SK-N-SH (cell line): ENCODE data around the gene LILRA2. TPM values are rescaled to one million over a fixed set of nuclear protein-coding genes. Genes with fewer than 3 reads are reported as not detected.
"Not testable (repeated sequence)": the region's sequence is repeated elsewhere in the genome, so short reads cannot be mapped to it uniquely, and the experiment has no call there.

Experiments
- CTCF ChIA-PET: fragments of 300-600, 350-600 bp; formaldehyde crosslinking; extraction: SDS; loops from one replicate; lab custom pipeline; 2021; lab: Yijun Ruan, JAX
- POLR2A ChIA-PET: fragments of 350-600 bp; sonication (Branson Sonifier 250); formaldehyde crosslinking; extraction: SDS; loops from one replicate; lab custom pipeline; 2020; ENCODE audit warnings: antibody characterized with exemption, inconsistent platforms; lab: Yijun Ruan, JAX
- DNase-seq: peaks from one replicate; pipeline ENCODE4 v3.0.0; 2012
- H2AFZ ChIP-seq: fragments of 200-600 bp; sonication (generic); 2 replicates; pipeline ENCODE4 v1.8.1; 2016; ENCODE audit warnings: antibody characterized with exemption, mild to moderate bottlenecking, low read depth
- H3F3A ChIP-seq: fragments of 200-600 bp; sonication (generic); replicated peaks from 2 replicates; pipeline ENCODE3; 2016; ENCODE audit warnings: antibody characterized with exemption, mild to moderate bottlenecking; ENCODE audit not compliant: insufficient read depth
- H3K27ac ChIP-seq, 2 experiments: fragments of 200-500 bp in 1 of 2; fragments of 200-600 bp in 1 of 2; sonication (Bioruptor generic) in 1 of 2; sonication (generic), shearing (Covaris generic) in 1 of 2; 2 replicates each; pipeline versions ENCODE4 v1.5.1 to v1.6.1; 2014 to 2016; ENCODE audit warnings: low read depth in 2 of 2, inconsistent platforms in 1 of 2, low read length in 1 of 2, mild to moderate bottlenecking in 1 of 2, mixed read lengths in 1 of 2
- H3K27me3 ChIP-seq: fragments of 200-600 bp; sonication (generic), shearing (Covaris generic); 2 replicates; pipeline ENCODE4 v1.6.1; 2016; ENCODE audit warnings: mixed run types; ENCODE audit not compliant: insufficient read depth
- H3K36me3 ChIP-seq, 2 experiments: fragments of 200-500 bp in 1 of 2; fragments of 200-600 bp in 1 of 2; sonication (Bioruptor generic) in 1 of 2; sonication (generic) in 1 of 2; replicated peaks in 1 of 2; 2 replicates each; pipeline versions ENCODE3 to v1.5.1; 2014 to 2016; ENCODE audit warnings: low read length in 1 of 2, mild to moderate bottlenecking in 1 of 2; ENCODE audit not compliant: insufficient read depth in 2 of 2, control insufficient read depth in 1 of 2
- H3K4me1 ChIP-seq, 2 experiments: fragments of 200-500 bp in 1 of 2; fragments of 200-600 bp in 1 of 2; sonication (Bioruptor generic) in 1 of 2; sonication (generic), shearing (Covaris generic) in 1 of 2; 2 replicates each; pipeline versions ENCODE4 v1.5.1 to v1.6.1; 2014 to 2016; ENCODE audit warnings: low read depth in 1 of 2, low read length in 1 of 2, mixed run types in 1 of 2; ENCODE audit not compliant: insufficient read depth in 2 of 2, control insufficient read depth in 1 of 2
- H3K4me2 ChIP-seq: fragments of 200-600 bp; sonication (generic), shearing (Covaris generic); 2 replicates; pipeline ENCODE4 v1.6.1; 2017; ENCODE audit warnings: mixed run types
- H3K4me3 ChIP-seq, 2 experiments: fragments of 200-500 bp in 1 of 2; fragments of 200-600 bp in 1 of 2; sonication (Bioruptor generic) in 1 of 2; sonication (generic), shearing (Covaris generic) in 1 of 2; 2 replicates each; pipeline versions ENCODE4 v1.5.1 to v1.8.1; 2014 to 2016; ENCODE audit warnings: low read depth in 2 of 2, inconsistent platforms in 1 of 2, low read length in 1 of 2, mild to moderate bottlenecking in 1 of 2, mixed read lengths in 1 of 2, moderate library complexity in 1 of 2
- H3K79me2 ChIP-seq: fragments of 200-600 bp; sonication (generic); 2 replicates; pipeline ENCODE4 v1.8.1; 2017; ENCODE audit warnings: mild to moderate bottlenecking; ENCODE audit not compliant: insufficient read depth
- H3K9ac ChIP-seq: fragments of 200-600 bp; sonication (generic); 2 replicates; pipeline ENCODE4 v1.6.1; 2017; ENCODE audit warnings: mixed run types
- H3K9me2 ChIP-seq: fragments of 200-600 bp; sonication (generic); 2 replicates; pipeline ENCODE4 v1.6.1; 2017; ENCODE audit warnings: mixed run types
- H3K9me3 ChIP-seq: fragments of 200-600 bp; sonication (generic); 2 replicates; pipeline ENCODE4 v1.6.1; 2017; ENCODE audit warnings: mixed run types, mild to moderate bottlenecking, moderate library complexity
- H4K20me1 ChIP-seq: fragments of 200-600 bp; sonication (generic); 2 replicates; pipeline ENCODE4 v1.6.1; 2017; ENCODE audit warnings: mild to moderate bottlenecking, mixed run types; ENCODE audit not compliant: insufficient read depth
- CHD2 ChIP-seq: fragments of 150-350 bp; IDR thresholded peaks from 2 replicates; pipeline ENCODE4 v1.6.1; 2018; ENCODE audit warnings: low read length; ENCODE audit not compliant: partially characterized antibody
- EZH2phosphoT487 ChIP-seq: fragments of 200-600 bp; sonication (generic); IDR thresholded peaks from 2 replicates; pipeline ENCODE4 v1.6.1; 2017; ENCODE audit warnings: low read depth, mixed run types, mild to moderate bottlenecking, antibody characterized with exemption, moderate library complexity, borderline replicate concordance
- FOXM1 ChIP-seq: IDR thresholded peaks from 2 replicates; pipeline ENCODE4 v1.4.0; 2012; ENCODE audit warnings: low read depth, mild to moderate bottlenecking
- GATA2 ChIP-seq: sonication (generic); formaldehyde crosslinking; IDR thresholded peaks from 2 replicates; pipeline ENCODE4 v1.5.0; 2020; ENCODE audit warnings: mild to moderate bottlenecking, missing genetic modification reagents
- JUND ChIP-seq: IDR thresholded peaks from 2 replicates; pipeline ENCODE4 v1.4.0; 2012
- NFIC ChIP-seq: IDR thresholded peaks from 2 replicates; pipeline ENCODE4 v1.4.0; 2012; ENCODE audit warnings: borderline replicate concordance
- NRF1 ChIP-seq: IDR thresholded peaks from 2 replicates; pipeline ENCODE4 v1.6.1; 2012; ENCODE audit warnings: low read depth, mild to moderate bottlenecking, low read length
- PBX3 ChIP-seq: IDR thresholded peaks from 2 replicates; pipeline ENCODE4; 2012
- POLR2AphosphoS5 ChIP-seq: IDR thresholded peaks from 2 replicates; pipeline ENCODE4 v1.6.1; 2012; ENCODE audit warnings: low read depth, low read length
- RCOR1 ChIP-seq: fragments of 150-350 bp; IDR thresholded peaks from 2 replicates; pipeline ENCODE4 v1.6.1; 2017; ENCODE audit warnings: antibody characterized with exemption, low read length
- REST ChIP-seq: IDR thresholded peaks from 2 replicates; pipeline ENCODE4 v1.6.1; 2012; ENCODE audit warnings: mild to moderate bottlenecking, low read depth, low read length, moderate library complexity
- RXRA ChIP-seq: IDR thresholded peaks from 2 replicates; pipeline ENCODE4 v1.4.0; 2012; ENCODE audit warnings: low read depth, mild to moderate bottlenecking, borderline replicate concordance
- USF1 ChIP-seq: IDR thresholded peaks from 2 replicates; pipeline ENCODE4 v1.4.0; 2012; ENCODE audit warnings: low read depth, borderline replicate concordance
- YY1 ChIP-seq: IDR thresholded peaks from 2 replicates; pipeline ENCODE4 v1.4.0; 2012; ENCODE audit warnings: low read depth, mild to moderate bottlenecking
- ZBTB33 ChIP-seq: IDR thresholded peaks from 2 replicates; pipeline ENCODE4 v1.4.0; 2012; ENCODE audit warnings: low read depth, borderline replicate concordance
- WGBS: methylation state at CpG from one replicate; pipeline ENCODE4 v1.1.6; 2017; ENCODE audit warnings: low lambda C conversion rate; 5-methylcytosine and 5-hydroxymethylcytosine counted together
- polyA plus RNA-seq, 3 experiments: library from polyadenylated mRNA; depleted of rRNA; stranded (reverse); fragments of >200 nt; gene quantifications; 2 replicates each; pipeline ENCODE4 v1.2.3, GENCODE V29; 2012

LILRA2 gene
- polyA plus RNA-seq, 1 of the 3 experiments (the other 2 are of a cell fraction), result not detected

GRCh38 chr19:54587026-54587425 is 13.4 kb downstream of the LILRA2 start:
- Histone ChIP-seq H3K27me3 (peaks cover 16% of the 10 kb centered on the region; the same call in 1 of the 2 replicates), H3K4me2 (no peak overlapping the region), H3F3A (no peaks in the 10 kb centered on the region), H3K79me2 (no peaks in the 10 kb centered on the region), H3K27ac (no peak overlapping the region), H3K9me3 (no peaks in the 10 kb centered on the region), H3K36me3 (no peaks in the 10 kb centered on the region), H3K4me3 (no peak overlapping the region), H3K9ac (no peak overlapping the region), H4K20me1 (no peaks in the 10 kb centered on the region), H2AFZ (no peak overlapping the region), H3K9me2 (no peaks in the 10 kb centered on the region), H3K4me1 (no peaks in the 10 kb centered on the region)
- DNase-seq, result no peak
- TF ChIP-seq GATA2 (CRISPR knock-in tag), result no peak
- TF ChIP-seq USF1, result no peak
- TF ChIP-seq NFIC, result no peak
- TF ChIP-seq POLR2AphosphoS5, result no peak
- TF ChIP-seq EZH2phosphoT487, result no peak
- no peak for TF ChIP-seq JUND
- no peak for TF ChIP-seq ZBTB33
- no peak for TF ChIP-seq CHD2
- TF ChIP-seq FOXM1, result no peak
- TF ChIP-seq NRF1, result no peak
- TF ChIP-seq RCOR1, result no peak
- TF ChIP-seq RXRA, result no peak
- no peak for TF ChIP-seq PBX3
- no peak for TF ChIP-seq REST
- TF ChIP-seq YY1, result no peak
- WGBS, result 0% methylated on average over 6 of the region's 7 CpGs
- POLR2A ChIA-PET, result no interaction called here
- CTCF ChIA-PET, result no interaction called here

GRCh38 chr19:54593445-54593844 is 19.9 kb downstream of the LILRA2 start, which contains the start of gene LILRA1:
TSS of gene LILRA1 (plus strand) at chr19:54593632. CDS start at chr19:54594245, 613 bp downstream.
- CTCF ChIA-PET, H3K79me2 ChIP-seq, H3K9ac ChIP-seq, H3K36me3 ChIP-seq, H3K9me3 ChIP-seq, DNase-seq, H3K9me2 ChIP-seq, H4K20me1 ChIP-seq, H3K4me2 ChIP-seq, POLR2A ChIA-PET, H3K4me3 ChIP-seq, H3F3A ChIP-seq, H3K4me1 ChIP-seq, H2AFZ ChIP-seq, H3K27ac ChIP-seq: not testable (repeated sequence)
- WGBS, result 0% methylated on average over 6 of the region's 6 CpGs
- H3K27me3 ChIP-seq, result peaks cover 26% of the 10 kb centered on the region; the same call in 1 of the 2 replicates

GRCh38 chr19:54593931-54594626 is 20.5 kb downstream of the LILRA2 start:
- H4K20me1 ChIP-seq, H3K9me3 ChIP-seq, CTCF ChIA-PET, H3K9ac ChIP-seq, H3K79me2 ChIP-seq, H3K4me3 ChIP-seq, H3K36me3 ChIP-seq, H3K4me1 ChIP-seq, H2AFZ ChIP-seq, H3F3A ChIP-seq, POLR2A ChIA-PET, H3K27ac ChIP-seq, DNase-seq, H3K9me2 ChIP-seq, H3K4me2 ChIP-seq: not testable (repeated sequence)
- WGBS, result 0% methylated on average over 8 of the region's 9 CpGs
- H3K27me3 ChIP-seq, result peaks cover 25% of the 10 kb centered on the region; the same call in 1 of the 2 replicates
